ENCODE measurements around the gene PKD2. TPM values are rescaled to one million over a fixed set of nuclear protein-coding genes. Genes with fewer than 3 reads are reported as not detected.

Gene PKD2
- total and polyA plus RNA-seq, 2 of the 13 experiments (the other 11 are each of a cell fraction or from before 2014, with no cell fraction given), result 5.6 to 9.1 TPM

GRCh38 chr4:88119943-88120342 is 112.5 kb downstream of the PKD2 start:
- H3K9ac ChIP-seq (ENCODE audit: insufficient read depth, low read depth, low read length), result no peak overlapping the region
- H3K36me3 ChIP-seq (replicated peaks in 1 of 2; ENCODE audit: control insufficient read depth in 1 of 2, insufficient read depth in 2 of 2, low read length in 2 of 2), result no peaks in the 10 kb centered on the region; a peak in 2 of 5 replicates
- TF ChIP-seq ZNF850 (CRISPR knock-in tag; conservative IDR thresholded peaks at IDR 0.05) (no peak), ZNF251 (CRISPR knock-in tag; IDR thresholded peaks at IDR 0.05) (no peak), BORCS8-MEF2B (CRISPR knock-in tag; IDR thresholded peaks at IDR 0.05) (no peak), MBNL3 (CRISPR knock-in tag; conservative IDR thresholded peaks at IDR 0.05) (no peak), JUN (CRISPR knock-in tag; IDR thresholded peaks at IDR 0.05) (no peak), ZNF792 (CRISPR knock-in tag; IDR thresholded peaks at IDR 0.05) (no peak), ZNF280B (CRISPR knock-in tag; IDR thresholded peaks at IDR 0.05; ENCODE audit: borderline replicate concordance) (0 out of 2 replicates have a peak, but pooled peaks have one; percentile 52), ZNF816 (CRISPR knock-in tag; IDR thresholded peaks at IDR 0.05; ENCODE audit: borderline replicate concordance) (no peak), TSC22D2 (CRISPR knock-in tag; IDR thresholded peaks at IDR 0.05; ENCODE audit: borderline replicate concordance) (no peak), TOPORS (CRISPR knock-in tag; IDR thresholded peaks at IDR 0.05) (0 out of 2 replicates have a peak, but pooled peaks have one; percentile 55), SETDB1 (CRISPR knock-in tag; IDR thresholded peaks at IDR 0.05; ENCODE audit: borderline replicate concordance) (no peak; the same call in 1 of the 2 replicates), THRA (CRISPR knock-in tag; IDR thresholded peaks at IDR 0.05; ENCODE audit: borderline replicate concordance) (no peak), KLF13 (CRISPR knock-in tag; IDR thresholded peaks at IDR 0.05) (no peak), AGO2 (optimal IDR thresholded peaks at IDR 0.05; ENCODE audit: low read depth, low read length) (no peak), REL (CRISPR knock-in tag; conservative IDR thresholded peaks at IDR 0.05) (no peak)
- TF ChIP-seq, protein P1, sequence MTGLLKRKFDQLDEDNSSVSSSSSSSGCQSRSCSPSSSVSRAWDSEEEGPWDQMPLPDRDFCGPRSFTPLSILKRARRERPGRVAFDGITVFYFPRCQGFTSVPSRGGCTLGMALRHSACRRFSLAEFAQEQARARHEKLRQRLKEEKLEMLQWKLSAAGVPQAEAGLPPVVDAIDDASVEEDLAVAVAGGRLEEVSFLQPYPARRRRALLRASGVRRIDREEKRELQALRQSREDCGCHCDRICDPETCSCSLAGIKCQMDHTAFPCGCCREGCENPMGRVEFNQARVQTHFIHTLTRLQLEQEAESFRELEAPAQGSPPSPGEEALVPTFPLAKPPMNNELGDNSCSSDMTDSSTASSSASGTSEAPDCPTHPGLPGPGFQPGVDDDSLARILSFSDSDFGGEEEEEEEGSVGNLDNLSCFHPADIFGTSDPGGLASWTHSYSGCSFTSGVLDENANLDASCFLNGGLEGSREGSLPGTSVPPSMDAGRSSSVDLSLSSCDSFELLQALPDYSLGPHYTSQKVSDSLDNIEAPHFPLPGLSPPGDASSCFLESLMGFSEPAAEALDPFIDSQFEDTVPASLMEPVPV (CRISPR knock-in tag; IDR thresholded peaks at IDR 0.05), result no peak
- intact Hi-C loops (cut with micrococcal nuclease; ENCODE audit: unreplicated experiment), result no loop called here
- no TSS peak for BruUV-seq (replicated peaks)
- H2AFZ ChIP-seq (ENCODE audit: low read length), result no peak overlapping the region
- H4K20me1 ChIP-seq (ENCODE audit: insufficient read depth, low read length), result no peaks in the 10 kb centered on the region
- in situ Hi-C loops (cut with HindIII; ENCODE audit: extremely low pct_ligation_motif_present, low pct_unique_long_range_greater_than_20kb), result no loop called here
- peaks cover 14% of the 10 kb centered on the region for H3K4me1 ChIP-seq (ENCODE audit: insufficient read depth, low read length)
- ChIA-PET CTCF (ENCODE audit: low intra/inter-chr PET ratio, low total read pairs) (no interaction called here), POLR2A (no interaction called here)
- H3K79me2 ChIP-seq (ENCODE audit: insufficient read depth, low read length), result no peaks in the 10 kb centered on the region
- FAIRE-seq (no peak), DNase-seq (ENCODE audit: low spot score) (no peak), ATAC-seq (no peak)
- H3K4me2 ChIP-seq (ENCODE audit: low read depth, low read length), result no peak overlapping the region
- H3K27me3 ChIP-seq (ENCODE audit: control insufficient read depth in 1 of 2, insufficient read depth in 2 of 2, low read length in 2 of 2), result no peaks in the 10 kb centered on the region
- no peak overlapping the region for H3K4me3 ChIP-seq (replicated peaks in 1 of 3; ENCODE audit: insufficient read depth in 1 of 3, low read depth in 2 of 3, low read length in 3 of 3)
- no peak overlapping the region for H3K27ac ChIP-seq (ENCODE audit: extremely low read length, insufficient read depth, low read length)
- WGBS (ENCODE audit: low lambda C conversion rate), result 75% methylated on average over 2 of the region's 2 CpGs
- H3K9me3 ChIP-seq (ENCODE audit: low read length), result peaks cover 26% of the 10 kb centered on the region

All from HepG2 (cell line).